ENCODE results near the gene UBE2E2. TPM values are rescaled to one million over a fixed set of nuclear protein-coding genes. Genes with fewer than 3 reads are reported as not detected.

UBE2E2 gene
- total and polyA plus RNA-seq, 8 donors: 6.5 to 128 (median 18.9) TPM

GRCh38 chr3:23463791-23464190, 260.7 kb downstream of the UBE2E2 start:
- no peak overlapping the region for H3K4me3 ChIP-seq
- intact Hi-C loops (cut with DNase I; ENCODE audit: low total_unique reads): no loop called here
- H3K36me3 ChIP-seq: no peaks in the 10 kb centered on the region
- no peak for TF ChIP-seq EP300 (IDR thresholded peaks at IDR 0.05)
- no peak for TF ChIP-seq POLR2AphosphoS5 (IDR thresholded peaks at IDR 0.05)
- no peak for TF ChIP-seq POLR2A (IDR thresholded peaks at IDR 0.05)
- TF ChIP-seq, protein P1, sequence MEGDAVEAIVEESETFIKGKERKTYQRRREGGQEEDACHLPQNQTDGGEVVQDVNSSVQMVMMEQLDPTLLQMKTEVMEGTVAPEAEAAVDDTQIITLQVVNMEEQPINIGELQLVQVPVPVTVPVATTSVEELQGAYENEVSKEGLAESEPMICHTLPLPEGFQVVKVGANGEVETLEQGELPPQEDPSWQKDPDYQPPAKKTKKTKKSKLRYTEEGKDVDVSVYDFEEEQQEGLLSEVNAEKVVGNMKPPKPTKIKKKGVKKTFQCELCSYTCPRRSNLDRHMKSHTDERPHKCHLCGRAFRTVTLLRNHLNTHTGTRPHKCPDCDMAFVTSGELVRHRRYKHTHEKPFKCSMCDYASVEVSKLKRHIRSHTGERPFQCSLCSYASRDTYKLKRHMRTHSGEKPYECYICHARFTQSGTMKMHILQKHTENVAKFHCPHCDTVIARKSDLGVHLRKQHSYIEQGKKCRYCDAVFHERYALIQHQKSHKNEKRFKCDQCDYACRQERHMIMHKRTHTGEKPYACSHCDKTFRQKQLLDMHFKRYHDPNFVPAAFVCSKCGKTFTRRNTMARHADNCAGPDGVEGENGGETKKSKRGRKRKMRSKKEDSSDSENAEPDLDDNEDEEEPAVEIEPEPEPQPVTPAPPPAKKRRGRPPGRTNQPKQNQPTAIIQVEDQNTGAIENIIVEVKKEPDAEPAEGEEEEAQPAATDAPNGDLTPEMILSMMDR (IDR thresholded peaks at IDR 0.05): no peak
- H3K27me3 ChIP-seq: no peaks in the 10 kb centered on the region
- H3K9me3 ChIP-seq: peaks cover 0 to 7% (median 0%) of the 10 kb centered on the region in 4 donors
- WGBS, 5 donors: 79 to 92% (median 87%) methylated on average over 3 of the region's 3 CpGs
- DNase-seq: no peak
- no peak overlapping the region for H3K27ac ChIP-seq
- peaks cover 0 to 9% (median 4%) of the 10 kb centered on the region in 4 donors for H3K4me1 ChIP-seq

DNA sequence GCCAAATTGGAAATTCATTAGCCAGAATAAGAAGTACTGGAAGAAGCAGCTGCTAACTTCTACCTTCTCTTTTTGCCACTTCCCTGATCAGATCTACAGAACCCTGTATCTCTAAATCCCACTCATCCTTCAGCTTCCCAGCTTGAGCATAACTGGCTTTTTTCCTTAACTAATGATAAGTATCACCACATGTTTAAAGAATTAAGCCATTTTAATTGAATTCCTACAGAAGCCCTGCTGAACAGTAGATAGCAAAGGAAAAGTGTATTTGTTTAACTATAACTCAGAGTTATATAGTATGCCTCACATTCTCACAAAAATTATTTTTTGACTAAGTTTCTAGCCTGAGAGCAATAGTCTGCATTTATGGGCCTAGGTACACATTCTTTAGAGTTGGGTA, 262.4 kb downstream of the UBE2E2 start:
- Histone ChIP-seq H3K4me1 (no peaks in the 10 kb centered on the region), H3K9me3 (peaks cover 0 to 7% (median 0%) of the 10 kb centered on the region in 4 donors), H3K4me3 (no peak overlapping the region), H3K27me3 (no peaks in the 10 kb centered on the region), H3K36me3 (no peaks in the 10 kb centered on the region), H3K27ac (no peak overlapping the region)
- intact Hi-C loops (cut with DNase I; ENCODE audit: low total_unique reads): no loop called here
- DNase-seq: no peak
- TF ChIP-seq POLR2A (IDR thresholded peaks at IDR 0.05): no peak
- no peak for TF ChIP-seq POLR2AphosphoS5 (IDR thresholded peaks at IDR 0.05)
- TF ChIP-seq, protein P1 (IDR thresholded peaks at IDR 0.05): no peak
- no peak for TF ChIP-seq EP300 (IDR thresholded peaks at IDR 0.05)

- no peak overlapping the region for H3K4me3 ChIP-seq
- peaks cover 0 to 7% (median 0%) of the 10 kb centered on the region in 4 donors for H3K9me3 ChIP-seq
- WGBS, 5 donors: 97 to 100% (median 98%) methylated on average over 1 of the region's 1 CpG
- H3K36me3 ChIP-seq: no peaks in the 10 kb centered on the region
- no peak for DNase-seq
- no peaks in the 10 kb centered on the region for H3K4me1 ChIP-seq
- TF ChIP-seq POLR2A (IDR thresholded peaks at IDR 0.05): no peak
- TF ChIP-seq POLR2AphosphoS5 (IDR thresholded peaks at IDR 0.05): no peak
- TF ChIP-seq, protein P1 (IDR thresholded peaks at IDR 0.05): no peak
- no peak for TF ChIP-seq EP300 (IDR thresholded peaks at IDR 0.05)
- no peaks in the 10 kb centered on the region for H3K27me3 ChIP-seq
- intact Hi-C loops (cut with DNase I; ENCODE audit: low total_unique reads): no loop called here
- no peak overlapping the region for H3K27ac ChIP-seq
Observed at GRCh38 chr3:23468203-23468602, 265.1 kb downstream of the UBE2E2 start.

GRCh38 chr3:23474580-23475357, 271.6 kb downstream of the UBE2E2 start:
- intact Hi-C loops (cut with DNase I; ENCODE audit: low total_unique reads): no loop called here
- no peaks in the 10 kb centered on the region for H3K36me3 ChIP-seq
- peaks cover 0 to 15% (median 4%) of the 10 kb centered on the region in 4 donors for H3K9me3 ChIP-seq
- TF ChIP-seq EP300 (IDR thresholded peaks at IDR 0.05) (no peak), POLR2A (IDR thresholded peaks at IDR 0.05) (no peak), POLR2AphosphoS5 (IDR thresholded peaks at IDR 0.05) (no peak)
- TF ChIP-seq, protein P1 (IDR thresholded peaks at IDR 0.05): no peak
- H3K4me3 ChIP-seq: no peak overlapping the region
- H3K27me3 ChIP-seq: no peaks in the 10 kb centered on the region
- H3K27ac ChIP-seq: no peak overlapping the region
- H3K4me1 ChIP-seq: no peaks in the 10 kb centered on the region
- WGBS, 5 donors: 87 to 92% (median 90%) methylated on average over 4 of the region's 4 CpGs
- DNase-seq: no peak

All from stomach (tissue), 9 donors.